ENCODE data around the gene MX1.

DNA sequence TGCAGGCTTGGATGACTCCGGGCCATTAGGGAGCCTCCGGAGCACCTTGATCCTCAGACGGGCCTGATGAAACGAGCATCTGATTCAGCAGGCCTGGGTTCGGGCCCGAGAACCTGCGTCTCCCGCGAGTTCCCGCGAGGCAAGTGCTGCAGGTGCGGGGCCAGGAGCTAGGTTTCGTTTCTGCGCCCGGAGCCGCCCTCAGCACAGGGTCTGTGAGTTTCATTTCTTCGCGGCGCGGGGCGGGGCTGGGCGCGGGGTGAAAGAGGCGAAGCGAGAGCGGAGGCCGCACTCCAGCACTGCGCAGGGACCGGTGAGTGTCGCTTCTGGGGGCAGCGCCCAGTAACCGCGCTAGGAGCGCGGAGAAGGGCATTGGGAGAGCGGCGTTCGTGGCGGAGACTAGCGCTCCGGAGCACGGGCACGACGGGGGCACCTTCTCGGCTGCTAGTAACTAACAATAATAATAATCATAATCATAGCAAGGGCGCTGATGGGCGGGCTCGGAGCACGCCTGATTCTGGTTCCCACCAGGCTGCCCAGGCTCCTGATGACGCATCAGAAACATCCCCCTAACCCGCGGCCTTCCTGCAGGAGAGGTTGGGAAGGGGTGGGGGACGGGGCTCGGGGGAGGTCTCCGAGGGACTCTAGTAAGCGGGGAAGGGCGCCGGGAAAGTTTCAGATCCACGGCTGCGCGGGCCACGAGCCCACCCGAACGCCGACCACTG lies at the start of gene MX1:
- TF ChIP-seq, protein P1, sequence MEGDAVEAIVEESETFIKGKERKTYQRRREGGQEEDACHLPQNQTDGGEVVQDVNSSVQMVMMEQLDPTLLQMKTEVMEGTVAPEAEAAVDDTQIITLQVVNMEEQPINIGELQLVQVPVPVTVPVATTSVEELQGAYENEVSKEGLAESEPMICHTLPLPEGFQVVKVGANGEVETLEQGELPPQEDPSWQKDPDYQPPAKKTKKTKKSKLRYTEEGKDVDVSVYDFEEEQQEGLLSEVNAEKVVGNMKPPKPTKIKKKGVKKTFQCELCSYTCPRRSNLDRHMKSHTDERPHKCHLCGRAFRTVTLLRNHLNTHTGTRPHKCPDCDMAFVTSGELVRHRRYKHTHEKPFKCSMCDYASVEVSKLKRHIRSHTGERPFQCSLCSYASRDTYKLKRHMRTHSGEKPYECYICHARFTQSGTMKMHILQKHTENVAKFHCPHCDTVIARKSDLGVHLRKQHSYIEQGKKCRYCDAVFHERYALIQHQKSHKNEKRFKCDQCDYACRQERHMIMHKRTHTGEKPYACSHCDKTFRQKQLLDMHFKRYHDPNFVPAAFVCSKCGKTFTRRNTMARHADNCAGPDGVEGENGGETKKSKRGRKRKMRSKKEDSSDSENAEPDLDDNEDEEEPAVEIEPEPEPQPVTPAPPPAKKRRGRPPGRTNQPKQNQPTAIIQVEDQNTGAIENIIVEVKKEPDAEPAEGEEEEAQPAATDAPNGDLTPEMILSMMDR (conservative IDR thresholded peaks at IDR 0.05): no peak
- no peak for TF ChIP-seq EZH2 (IDR thresholded peaks at IDR 0.05; ENCODE audit: low read depth)

All from PC-9 (cell line).